ENCODE data around the gene SWT1.

GRCh38 chr1:185287451-185287850, 130.5 kb downstream of the SWT1 start:
- TF ChIP-seq, protein P1, sequence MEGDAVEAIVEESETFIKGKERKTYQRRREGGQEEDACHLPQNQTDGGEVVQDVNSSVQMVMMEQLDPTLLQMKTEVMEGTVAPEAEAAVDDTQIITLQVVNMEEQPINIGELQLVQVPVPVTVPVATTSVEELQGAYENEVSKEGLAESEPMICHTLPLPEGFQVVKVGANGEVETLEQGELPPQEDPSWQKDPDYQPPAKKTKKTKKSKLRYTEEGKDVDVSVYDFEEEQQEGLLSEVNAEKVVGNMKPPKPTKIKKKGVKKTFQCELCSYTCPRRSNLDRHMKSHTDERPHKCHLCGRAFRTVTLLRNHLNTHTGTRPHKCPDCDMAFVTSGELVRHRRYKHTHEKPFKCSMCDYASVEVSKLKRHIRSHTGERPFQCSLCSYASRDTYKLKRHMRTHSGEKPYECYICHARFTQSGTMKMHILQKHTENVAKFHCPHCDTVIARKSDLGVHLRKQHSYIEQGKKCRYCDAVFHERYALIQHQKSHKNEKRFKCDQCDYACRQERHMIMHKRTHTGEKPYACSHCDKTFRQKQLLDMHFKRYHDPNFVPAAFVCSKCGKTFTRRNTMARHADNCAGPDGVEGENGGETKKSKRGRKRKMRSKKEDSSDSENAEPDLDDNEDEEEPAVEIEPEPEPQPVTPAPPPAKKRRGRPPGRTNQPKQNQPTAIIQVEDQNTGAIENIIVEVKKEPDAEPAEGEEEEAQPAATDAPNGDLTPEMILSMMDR (IDR thresholded peaks at IDR 0.05; ENCODE audit: low read length), result no peak
- TF ChIP-seq EZH2 (IDR thresholded peaks at IDR 0.05; ENCODE audit: borderline replicate concordance, low read length), result no peak
